Measurements from ENCODE around the gene TK2. TPM values are rescaled to one million over a fixed set of nuclear protein-coding genes. Genes with fewer than 3 reads are reported as not detected.

TK2 gene
- total and polyA plus RNA-seq, 7 donors: 9.6 to 32.7 (median 17.6) TPM

- no peaks in the 10 kb centered on the region for H3K9me3 ChIP-seq
- peak overlapping the region; percentile 94 to 99 (median 98) for H3K27ac ChIP-seq
- no peaks in the 10 kb centered on the region for H3K27me3 ChIP-seq
- DNase-seq: no peak
- TF ChIP-seq POLR2A (IDR thresholded peaks at IDR 0.05) (no peak), EP300 (IDR thresholded peaks at IDR 0.05) (no peak), POLR2AphosphoS5 (IDR thresholded peaks at IDR 0.05) (no peak)
- TF ChIP-seq, protein P1, sequence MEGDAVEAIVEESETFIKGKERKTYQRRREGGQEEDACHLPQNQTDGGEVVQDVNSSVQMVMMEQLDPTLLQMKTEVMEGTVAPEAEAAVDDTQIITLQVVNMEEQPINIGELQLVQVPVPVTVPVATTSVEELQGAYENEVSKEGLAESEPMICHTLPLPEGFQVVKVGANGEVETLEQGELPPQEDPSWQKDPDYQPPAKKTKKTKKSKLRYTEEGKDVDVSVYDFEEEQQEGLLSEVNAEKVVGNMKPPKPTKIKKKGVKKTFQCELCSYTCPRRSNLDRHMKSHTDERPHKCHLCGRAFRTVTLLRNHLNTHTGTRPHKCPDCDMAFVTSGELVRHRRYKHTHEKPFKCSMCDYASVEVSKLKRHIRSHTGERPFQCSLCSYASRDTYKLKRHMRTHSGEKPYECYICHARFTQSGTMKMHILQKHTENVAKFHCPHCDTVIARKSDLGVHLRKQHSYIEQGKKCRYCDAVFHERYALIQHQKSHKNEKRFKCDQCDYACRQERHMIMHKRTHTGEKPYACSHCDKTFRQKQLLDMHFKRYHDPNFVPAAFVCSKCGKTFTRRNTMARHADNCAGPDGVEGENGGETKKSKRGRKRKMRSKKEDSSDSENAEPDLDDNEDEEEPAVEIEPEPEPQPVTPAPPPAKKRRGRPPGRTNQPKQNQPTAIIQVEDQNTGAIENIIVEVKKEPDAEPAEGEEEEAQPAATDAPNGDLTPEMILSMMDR (IDR thresholded peaks at IDR 0.05): no peak
- intact Hi-C loops (cut with DNase I): loop anchor here (2.0 kb wide), 1 partner anchor 64 kb away; no protein-coding TSS in a partner anchor
- peak overlapping the region in 3 of 4 donors; percentile 74 to 93 (median 92) for H3K4me3 ChIP-seq
- H3K36me3 ChIP-seq: peaks cover 0 to 14% (median 8%) of the 10 kb centered on the region in 4 donors
- WGBS, 2 donors: 51 to 74% methylated on average over 9 of the region's 9 CpGs
- H3K4me1 ChIP-seq: peaks cover 0 to 53% (median 40%) of the 10 kb centered on the region in 4 donors
These were observed 1.1 kb downstream of the TK2 start for GRCh38 chr16:66548868-66549267.

- WGBS, 2 donors: 93 to 94% methylated on average over 4 of the region's 4 CpGs
These were observed 1.9 kb downstream of the TK2 start for GRCh38 chr16:66548068-66548467.

DNA sequence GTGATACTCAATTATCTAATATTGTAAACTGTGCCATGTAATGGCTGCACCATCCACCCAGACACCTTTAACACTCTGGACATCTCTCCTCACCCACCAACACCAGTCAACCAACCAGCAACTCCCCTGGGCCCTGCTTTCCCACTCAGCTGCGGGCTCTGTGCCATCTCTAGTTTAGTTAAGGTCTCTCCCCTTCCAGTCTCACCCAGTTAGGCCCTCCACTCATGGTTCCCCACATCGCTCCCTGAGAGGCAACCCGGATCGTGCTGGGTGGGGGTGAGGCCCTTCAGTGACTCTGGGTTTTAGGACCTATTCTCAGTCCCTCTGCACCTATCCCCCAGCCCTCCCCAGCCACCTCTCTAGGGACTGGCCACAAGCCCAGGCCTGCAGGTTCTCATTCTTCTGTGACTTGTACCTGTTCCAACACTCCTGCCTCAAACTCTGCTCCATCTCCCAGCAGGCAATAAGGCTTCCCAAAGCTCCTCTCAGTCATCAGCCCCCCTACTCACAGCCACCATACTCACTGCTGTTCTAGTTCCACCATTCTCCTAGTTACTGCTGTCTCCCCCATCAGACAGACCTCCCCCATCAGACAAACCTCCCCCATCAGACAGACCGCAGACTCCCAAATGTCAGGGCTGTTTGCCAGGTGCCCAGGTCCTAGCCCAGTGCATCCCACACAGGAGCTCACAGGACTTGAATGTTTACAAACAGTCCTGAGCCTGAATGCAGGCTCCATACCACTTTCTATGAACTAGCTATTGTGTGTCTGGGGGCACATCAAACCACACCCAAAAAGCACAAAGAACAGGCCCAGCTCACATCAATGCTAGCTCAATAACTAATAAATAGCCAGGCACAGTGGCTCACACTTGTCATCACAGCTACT, 2.6 kb downstream of the TK2 start:
- TF ChIP-seq EP300 (IDR thresholded peaks at IDR 0.05) (no peak), POLR2A (IDR thresholded peaks at IDR 0.05) (no peak), POLR2AphosphoS5 (IDR thresholded peaks at IDR 0.05) (no peak)
- TF ChIP-seq, protein P1 (IDR thresholded peaks at IDR 0.05): no peak
- Histone ChIP-seq H3K36me3 (peaks cover 0 to 24% (median 11%) of the 10 kb centered on the region in 4 donors), H3K27me3 (no peaks in the 10 kb centered on the region), H3K27ac (peak overlapping the region in 2 of 4 donors; percentile 1 to 94), H3K9me3 (no peaks in the 10 kb centered on the region), H3K4me3 (no peak overlapping the region), H3K4me1 (peaks cover 0 to 39% (median 31%) of the 10 kb centered on the region in 4 donors)
- 94 to 98% methylated on average over 5 of the region's 5 CpGs for WGBS, 2 donors
- DNase-seq: no peak
- intact Hi-C loops (cut with DNase I): no loop called here

More at GRCh38 chr16:66548068-66548467, 1.9 kb downstream of the TK2 start:
- peaks cover 0 to 45% (median 34%) of the 10 kb centered on the region in 4 donors for H3K4me1 ChIP-seq
- no peak for DNase-seq
- H3K9me3 ChIP-seq: no peaks in the 10 kb centered on the region
- peak overlapping the region; percentile 94 to 99 (median 98) for H3K27ac ChIP-seq
- intact Hi-C loops (cut with DNase I): loop anchor here (2.0 kb wide), 1 partner anchor 63 kb away; no protein-coding TSS in a partner anchor
- H3K4me3 ChIP-seq: no peak overlapping the region
- no peak for TF ChIP-seq POLR2A (IDR thresholded peaks at IDR 0.05)
- no peaks in the 10 kb centered on the region for H3K27me3 ChIP-seq
- H3K36me3 ChIP-seq: peaks cover 0 to 22% (median 11%) of the 10 kb centered on the region in 4 donors

DNA sequence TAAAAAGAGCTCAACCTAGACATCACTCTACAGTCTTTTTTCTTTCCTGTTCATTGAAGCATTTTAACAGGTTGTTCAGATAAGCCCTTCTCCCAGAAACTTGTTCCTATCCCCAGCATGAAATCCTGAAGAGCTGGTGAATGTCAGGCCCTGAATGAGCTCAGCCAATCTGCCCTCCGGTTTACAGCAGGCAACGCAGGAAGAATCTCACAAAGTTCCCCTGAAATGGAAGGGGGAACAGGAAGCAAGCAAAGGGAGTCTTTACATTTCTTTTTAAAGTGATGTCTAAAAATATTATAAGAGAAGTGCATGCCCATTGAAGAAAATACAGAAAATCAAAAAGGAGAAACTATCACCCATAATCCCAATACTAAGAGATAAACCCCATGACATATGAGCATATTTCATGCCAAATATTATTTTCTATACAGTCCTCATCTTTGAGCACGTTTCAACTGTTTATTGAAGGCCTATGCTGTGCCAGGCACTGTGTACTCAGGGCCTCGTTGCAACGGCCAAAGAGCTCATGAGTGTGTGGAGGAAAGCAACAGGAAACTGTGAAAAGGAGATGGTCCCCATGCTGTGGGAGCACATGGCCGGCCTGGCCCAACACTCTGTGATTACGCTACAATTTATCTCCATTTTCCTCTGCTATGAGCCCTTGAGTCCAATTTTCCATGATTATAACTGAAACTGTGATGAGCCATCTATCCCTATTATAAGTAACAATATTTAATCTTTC, 5.7 kb downstream of the TK2 start:
- H3K4me1 ChIP-seq: peaks cover 0 to 20% (median 8%) of the 10 kb centered on the region in 4 donors
- TF ChIP-seq EP300 (IDR thresholded peaks at IDR 0.05) (no peak), POLR2AphosphoS5 (IDR thresholded peaks at IDR 0.05) (no peak), POLR2A (IDR thresholded peaks at IDR 0.05) (no peak)
- intact Hi-C loops (cut with DNase I): no loop called here
- no peak for DNase-seq
- H3K4me3 ChIP-seq: no peak overlapping the region
- WGBS, 2 donors: 64 to 80% methylated on average over 7 of the region's 7 CpGs
- no peak overlapping the region for H3K27ac ChIP-seq
- no peaks in the 10 kb centered on the region for H3K9me3 ChIP-seq
- H3K36me3 ChIP-seq: peaks cover 0 to 51% (median 19%) of the 10 kb centered on the region in 4 donors
- no peaks in the 10 kb centered on the region for H3K27me3 ChIP-seq

DNA sequence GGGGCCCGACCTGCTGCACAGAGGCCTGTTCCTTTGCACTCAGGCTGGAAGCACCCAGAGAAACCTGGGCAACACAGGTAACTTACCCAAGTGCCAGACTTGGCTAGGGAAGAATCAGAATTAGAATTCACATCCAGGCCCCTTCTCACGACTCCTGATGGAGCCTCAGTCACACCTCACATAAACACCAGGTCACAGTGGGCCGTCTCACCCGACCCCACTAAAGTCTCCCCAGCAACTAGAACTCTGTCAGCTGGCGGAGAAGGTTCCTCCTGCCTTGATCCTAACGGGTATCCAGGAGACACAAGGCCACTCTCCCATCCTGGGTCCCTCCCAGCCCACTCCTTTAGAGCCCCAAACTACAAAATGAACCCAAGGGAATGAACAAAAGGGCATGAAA, 6.4 kb downstream of the TK2 start:
- no peak for DNase-seq
- Histone ChIP-seq H3K36me3 (peaks cover 0 to 57% (median 19%) of the 10 kb centered on the region in 4 donors), H3K4me1 (peaks cover 0 to 13% (median 2%) of the 10 kb centered on the region in 4 donors), H3K4me3 (no peak overlapping the region), H3K27me3 (no peaks in the 10 kb centered on the region), H3K9me3 (no peaks in the 10 kb centered on the region), H3K27ac (no peak overlapping the region)
- intact Hi-C loops (cut with DNase I): no loop called here
- 87% methylated on average over 6 of the region's 6 CpGs for WGBS, 2 donors
- TF ChIP-seq POLR2AphosphoS5 (IDR thresholded peaks at IDR 0.05) (no peak), POLR2A (IDR thresholded peaks at IDR 0.05) (no peak), EP300 (IDR thresholded peaks at IDR 0.05) (no peak)
- TF ChIP-seq, protein P1 (IDR thresholded peaks at IDR 0.05): no peak
